GM12864 (cell line): ENCODE measurements around the gene LPAR2.

Experiments used
- DNase-seq: peaks from one replicate; pipeline ENCODE4 v3.0.0-alpha.2; 2011; ENCODE audit warnings: low read depth
- H3K4me3 ChIP-seq: 2 replicates; pipeline ENCODE4 v1.5.1; 2011; ENCODE audit warnings: mild to moderate bottlenecking, low read depth, low read length, control low read depth
- CTCF ChIP-seq: IDR thresholded peaks from 2 replicates; pipeline ENCODE4 v1.5.1; 2011; ENCODE audit warnings: low read depth, mild to moderate bottlenecking, moderate library complexity, low read length, control low read depth, inconsistent platforms; ENCODE audit errors: missing control alignments

LPAR2 gene

DNA sequence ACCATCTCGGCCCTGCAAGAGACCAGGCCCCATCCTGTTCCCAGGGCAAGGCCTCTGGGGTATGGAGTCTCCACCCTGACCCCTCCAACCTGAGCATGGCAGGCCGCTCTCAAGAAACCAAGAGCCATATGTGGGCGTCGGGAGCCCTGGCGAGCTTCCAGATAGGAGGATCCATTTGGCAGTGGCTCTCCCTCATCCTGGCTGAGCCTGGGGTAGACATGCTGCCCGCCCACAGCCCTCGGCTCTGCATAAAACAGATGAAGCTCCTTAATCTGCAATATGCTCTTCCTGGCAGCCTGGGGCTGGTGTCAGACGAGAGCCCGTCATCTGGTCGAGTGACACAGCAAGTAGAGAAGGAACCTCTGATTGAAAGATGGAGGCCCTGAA is 29.4 kb upstream of the LPAR2 start:
- TF ChIP-seq CTCF = no peak
- no peak for DNase-seq
- no peak overlapping the region for H3K4me3 ChIP-seq

GRCh38 chr19:19656451-19657396 is 28.7 kb upstream of the LPAR2 start:
- no peak overlapping the region for H3K4me3 ChIP-seq
- TF ChIP-seq CTCF = no peak
- no peak for DNase-seq

DNA sequence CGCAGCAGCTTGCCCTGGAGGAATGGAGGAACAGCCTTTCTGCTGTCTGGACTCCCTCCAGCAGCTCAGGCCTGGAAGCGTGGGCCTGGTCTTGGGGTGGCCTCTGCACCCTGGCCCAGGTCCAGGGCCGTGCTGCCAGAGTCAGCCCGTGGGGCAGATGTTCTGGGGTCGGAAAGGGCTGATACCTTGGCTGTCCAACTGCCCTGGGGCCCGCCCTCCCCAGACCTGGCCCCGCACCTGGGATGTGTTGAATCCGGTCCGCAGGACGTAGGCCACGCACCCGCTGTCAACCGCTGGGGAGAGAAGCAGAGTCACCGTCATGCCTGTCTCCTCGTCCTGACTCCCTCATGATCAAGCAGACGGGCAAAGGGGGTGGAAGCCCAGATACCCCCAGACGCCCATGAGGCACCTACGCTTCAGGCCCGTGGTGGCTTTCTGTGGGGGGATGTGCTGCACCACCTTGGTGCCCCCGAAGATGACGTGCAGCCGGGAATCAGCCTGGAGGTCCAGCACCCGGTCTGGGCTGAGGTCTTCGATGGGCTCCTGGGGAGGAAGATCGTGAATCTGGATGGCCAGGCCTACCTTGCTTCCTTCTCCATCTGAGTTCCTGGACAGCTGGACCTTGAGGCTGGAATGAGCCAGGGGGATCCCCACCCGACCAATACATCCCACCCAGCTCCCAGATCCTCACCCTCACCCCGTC is 27.8 kb upstream of the LPAR2 start:
- no peak for DNase-seq
- H3K4me3 ChIP-seq = no peak overlapping the region
- no peak for TF ChIP-seq CTCF

DNA sequence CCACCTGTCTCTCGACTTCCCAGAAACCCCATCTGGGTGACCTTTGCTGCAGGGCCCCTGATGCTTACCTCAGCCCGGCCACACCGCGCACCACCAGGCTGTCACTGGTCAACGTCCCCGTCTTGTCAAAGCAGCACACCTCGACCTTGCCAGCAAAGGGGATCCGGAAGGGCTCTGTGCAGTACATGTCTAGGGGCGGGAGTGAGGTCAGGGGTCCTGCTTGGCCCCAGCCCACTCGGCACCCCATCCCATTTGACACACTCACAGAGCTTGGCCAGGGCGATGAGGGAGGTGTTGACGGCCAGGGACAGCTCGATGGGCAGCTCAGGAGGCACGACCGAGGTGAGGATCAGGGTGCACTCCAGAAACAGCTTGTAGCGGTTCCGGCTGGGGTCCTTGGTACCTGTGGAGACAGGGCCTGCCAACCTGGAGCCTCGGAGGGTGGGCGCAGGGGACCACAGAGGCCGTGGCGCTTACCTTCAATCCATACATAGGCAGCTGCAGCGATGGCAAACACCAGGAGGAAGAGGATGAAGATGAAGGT is 27.1 kb upstream of the LPAR2 start:
- H3K4me3 ChIP-seq = no peak overlapping the region
- no peak for TF ChIP-seq CTCF
- DNase-seq = no peak

DNA sequence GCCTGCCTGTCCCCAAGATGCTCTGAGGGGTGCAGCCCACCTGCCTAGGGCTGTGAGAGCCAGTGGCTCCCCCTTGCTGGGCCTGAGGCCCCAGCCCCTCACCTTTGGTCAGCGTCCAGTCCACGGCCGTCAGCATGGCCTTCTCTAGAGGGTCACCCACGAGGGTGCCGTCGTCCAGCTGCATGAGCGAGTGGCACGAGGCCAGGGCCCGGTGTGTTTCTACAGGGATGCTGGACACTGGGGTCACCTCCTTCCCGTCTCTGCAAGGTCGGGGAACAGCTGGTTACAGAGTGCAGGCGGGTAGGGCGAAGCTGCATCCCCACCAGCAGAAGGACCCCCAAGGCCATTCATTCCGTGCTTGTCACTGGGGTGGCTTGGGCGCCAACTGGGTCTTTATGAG is 26.4 kb upstream of the LPAR2 start:
- no peak for TF ChIP-seq CTCF
- no peak overlapping the region for H3K4me3 ChIP-seq
- no peak for DNase-seq

- DNase-seq = no peak
- TF ChIP-seq CTCF = no peak
- no peak overlapping the region for H3K4me3 ChIP-seq
These were observed 25.7 kb upstream of the LPAR2 start for GRCh38 chr19:19653597-19654147.
